Epidermal melanocyte (primary cell): ENCODE measurements around the gene ARRDC4.
"Not testable (repeated sequence)": the region's sequence is repeated elsewhere in the genome, so short reads cannot be mapped to it uniquely, and the experiment has no call there.

Experiments used
- DNase-seq: peaks from one replicate; pipeline ENCODE4 v3.0.0; 2011; ENCODE audit warnings: low spot score; ENCODE audit not compliant: insufficient read length

ARRDC4 gene

DNA sequence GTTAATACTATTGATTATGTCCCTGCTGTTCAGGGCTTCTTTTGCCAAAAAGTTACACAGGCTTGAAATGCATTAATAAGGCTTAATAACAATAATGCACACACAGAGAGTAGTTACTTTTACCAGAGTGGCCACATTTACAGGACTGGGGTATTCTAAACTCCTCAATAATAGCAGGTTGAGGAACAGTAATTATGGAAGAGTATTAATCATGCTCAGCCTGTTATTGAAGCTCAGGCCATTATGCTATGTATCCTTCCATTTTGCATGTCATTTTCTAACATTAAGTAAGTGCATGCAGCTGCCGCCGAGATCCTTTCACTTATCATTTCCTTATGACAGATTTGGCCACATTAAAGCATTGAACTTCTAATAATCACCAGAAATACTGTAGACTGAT is 5.7 kb downstream of the ARRDC4 start:
- DNase-seq = no peak

DNA sequence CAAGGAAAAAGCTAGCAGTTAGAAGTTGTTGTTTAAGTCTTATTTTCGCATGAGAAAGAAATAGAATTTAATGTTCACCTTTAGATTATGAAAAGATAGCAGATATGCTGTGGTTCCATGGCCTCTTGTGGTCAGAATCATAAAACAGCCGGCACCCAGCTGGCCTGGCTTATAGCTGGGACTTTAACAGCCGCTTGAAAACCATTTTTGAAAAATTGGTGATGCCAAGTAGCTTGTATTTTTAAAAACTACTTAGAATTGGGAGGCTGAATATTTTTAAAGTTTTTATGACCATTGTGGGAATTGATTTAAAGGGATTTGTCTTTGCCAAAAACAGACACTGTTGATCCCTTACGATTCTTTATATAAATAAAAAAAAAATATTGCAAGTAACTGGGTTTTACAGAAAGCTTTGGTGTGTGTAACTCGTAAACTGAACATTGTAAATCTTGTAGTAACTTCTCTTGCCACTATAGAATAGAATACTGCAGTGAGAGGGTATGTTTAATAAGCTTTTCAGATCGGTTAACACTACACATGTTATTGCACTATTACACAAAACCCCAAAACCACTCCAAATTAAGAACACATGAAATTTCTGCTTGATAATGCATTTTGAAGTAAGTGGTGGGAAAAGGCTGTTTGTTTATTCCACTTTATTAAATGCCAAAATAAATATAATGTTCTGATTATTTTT is 6.6 kb downstream of the ARRDC4 start:
- no peak for DNase-seq

DNA sequence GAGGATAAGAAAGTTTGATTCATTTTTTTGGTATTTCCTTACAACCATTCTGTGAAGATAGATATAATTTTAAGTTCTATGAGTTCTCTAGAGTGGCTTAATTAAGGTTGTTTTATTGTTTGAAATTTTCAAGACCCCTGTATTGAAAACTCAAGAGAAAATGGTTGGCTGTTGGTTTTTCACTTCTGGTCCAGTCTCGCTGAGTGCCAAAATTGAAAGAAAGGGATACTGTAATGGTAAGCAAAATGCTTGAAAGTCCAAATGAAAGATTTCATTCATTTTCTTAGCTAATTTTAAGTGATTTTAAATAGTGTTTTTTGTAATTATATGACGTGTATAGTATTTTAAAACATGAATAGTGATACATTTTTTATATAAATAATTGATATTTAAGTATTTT is 7.4 kb downstream of the ARRDC4 start:
- DNase-seq = no peak

DNA sequence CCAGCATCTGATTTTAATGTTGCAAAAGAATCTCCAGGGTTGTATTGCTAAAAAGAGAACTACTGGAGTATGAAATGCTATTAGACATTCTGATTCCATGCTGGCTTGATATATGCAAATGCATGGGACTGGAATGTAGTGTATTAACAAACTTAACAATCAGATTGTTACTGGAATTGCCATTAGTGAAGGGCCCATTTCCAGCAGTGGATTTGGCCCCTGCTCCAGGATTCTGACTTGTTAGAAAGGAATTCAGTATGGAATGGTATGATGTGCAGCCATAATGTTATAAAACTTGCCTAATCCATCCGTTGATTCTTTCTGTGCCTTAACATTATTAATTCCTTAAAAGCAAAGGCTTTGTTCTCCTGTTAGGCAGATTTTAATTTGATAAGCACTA is 7.9 kb downstream of the ARRDC4 start:
- DNase-seq = peak; percentile 24

DNA sequence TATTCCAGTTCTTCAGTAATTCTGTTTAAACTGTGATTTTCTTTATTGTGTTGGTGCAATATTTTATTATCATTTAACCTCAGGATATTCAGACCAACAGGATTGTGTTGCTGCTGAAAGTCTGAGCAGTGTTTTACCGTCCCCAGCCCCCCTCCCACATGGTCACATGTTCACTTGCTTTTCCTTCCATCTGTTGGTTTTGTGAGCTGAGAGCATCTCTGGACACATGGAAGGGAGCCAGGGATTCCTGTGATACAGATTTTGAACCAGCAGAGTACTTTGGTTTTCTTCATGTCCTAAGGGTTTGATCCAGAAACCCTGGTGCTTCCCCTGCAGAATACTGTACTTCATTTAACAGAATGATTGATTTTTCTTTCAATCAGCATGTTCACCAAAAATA is 11.9 kb downstream of the ARRDC4 start:
- DNase-seq = no peak

DNA sequence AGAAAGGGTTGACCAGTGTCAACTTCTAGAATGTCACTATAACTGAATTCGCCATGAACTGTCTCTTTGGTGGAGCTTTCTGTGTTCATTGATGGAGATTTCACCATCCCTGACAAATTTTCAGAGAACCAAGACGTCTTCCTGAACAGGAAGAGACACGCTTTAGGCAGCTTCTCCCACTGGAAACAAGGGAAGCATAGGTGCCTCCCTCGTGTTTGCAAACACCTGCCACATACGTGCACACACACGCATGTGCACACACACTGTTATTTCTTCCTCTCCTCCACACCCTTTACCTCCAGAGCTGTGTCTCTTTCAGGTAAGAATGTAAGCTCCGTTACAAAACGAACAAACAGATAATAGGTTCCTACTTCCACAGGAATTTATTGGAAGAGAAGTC is 15.6 kb downstream of the ARRDC4 start:
- no peak for DNase-seq

DNA sequence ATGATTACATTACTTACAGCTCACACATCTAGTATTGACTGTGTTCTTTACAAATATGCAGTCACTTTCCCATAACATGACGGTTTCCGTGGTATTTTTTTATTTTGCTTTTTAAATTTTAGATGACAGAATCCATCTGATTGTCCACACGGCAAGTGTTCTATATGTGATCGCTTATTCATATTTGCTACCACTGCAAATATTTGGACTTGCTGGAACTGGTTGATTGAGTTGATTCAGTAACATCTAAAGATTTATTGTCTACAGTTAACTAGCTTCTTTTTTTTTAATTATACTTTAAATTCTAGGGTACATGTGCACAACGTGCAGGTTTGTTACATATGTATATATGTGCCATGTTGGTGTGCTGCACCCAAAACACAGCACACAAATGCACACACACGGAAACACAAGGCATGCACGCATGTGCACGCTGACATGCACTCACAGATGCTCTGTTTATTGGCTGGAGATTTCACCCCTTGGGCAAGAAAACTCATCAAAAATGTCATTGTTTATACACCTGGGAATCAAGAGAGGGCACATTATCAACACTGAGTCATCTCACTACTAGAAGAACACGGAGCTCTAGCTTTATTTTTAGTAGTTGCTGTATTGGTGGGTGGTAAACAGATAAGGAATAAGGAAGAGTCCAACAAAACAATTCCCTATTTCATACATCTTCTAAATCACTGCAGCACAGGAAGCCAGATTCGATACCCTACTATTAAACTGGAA is 16.4 kb downstream of the ARRDC4 start:
- no peak for DNase-seq

DNA sequence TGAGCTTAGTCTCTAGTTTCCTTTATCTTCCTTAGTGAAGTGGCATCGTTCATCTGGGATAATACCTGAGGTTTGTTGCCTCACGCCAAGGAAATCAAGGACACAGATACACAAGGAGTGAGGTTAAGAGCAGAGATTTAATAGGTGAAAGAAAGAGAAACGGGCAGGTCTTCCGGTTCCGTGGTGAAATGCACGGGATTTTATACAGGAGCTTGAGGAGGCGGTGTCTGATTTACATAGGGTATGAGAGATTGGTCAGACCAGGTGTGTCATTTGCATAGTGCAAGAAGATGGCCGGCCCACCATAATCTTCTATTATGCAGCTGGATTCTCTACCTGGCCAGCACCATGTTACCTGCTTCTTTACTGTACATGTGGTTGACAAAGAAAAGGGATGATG is 17.2 kb downstream of the ARRDC4 start:
- DNase-seq = no peak

DNA sequence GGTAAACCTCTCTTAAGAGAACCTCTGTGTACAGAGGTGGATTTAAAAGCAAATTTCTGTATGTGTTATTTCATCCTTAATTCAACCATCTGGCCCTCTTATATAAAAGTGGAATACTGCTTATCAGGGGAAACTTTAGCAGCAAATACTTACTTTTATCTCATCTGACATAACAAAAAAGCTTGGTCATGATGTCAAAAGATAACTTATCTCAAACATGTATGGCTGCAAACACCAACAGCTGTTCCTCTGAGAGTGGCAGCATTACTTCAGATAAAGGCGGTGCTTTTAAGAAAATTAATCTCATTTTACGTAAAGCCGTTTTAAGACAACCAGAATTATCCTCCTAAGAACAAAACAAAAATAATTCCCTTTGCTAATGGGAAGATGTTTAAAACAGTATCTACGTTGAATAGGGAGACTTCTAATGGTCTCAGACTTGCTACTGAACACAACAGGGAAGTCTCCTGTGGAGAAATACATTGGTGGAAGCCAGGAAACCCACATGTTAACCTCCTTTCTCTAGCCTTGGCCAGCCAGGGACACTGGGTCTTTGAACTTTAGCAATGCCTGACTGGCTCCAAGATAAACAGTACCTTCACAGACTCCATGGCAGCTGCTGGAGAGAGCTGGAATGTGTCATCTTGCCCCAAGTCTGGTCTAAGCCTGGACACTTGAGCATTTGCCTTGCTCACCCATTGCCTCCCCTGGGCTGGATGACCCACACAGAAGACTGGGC is 18.1 kb downstream of the ARRDC4 start:
- DNase-seq = no peak

DNA sequence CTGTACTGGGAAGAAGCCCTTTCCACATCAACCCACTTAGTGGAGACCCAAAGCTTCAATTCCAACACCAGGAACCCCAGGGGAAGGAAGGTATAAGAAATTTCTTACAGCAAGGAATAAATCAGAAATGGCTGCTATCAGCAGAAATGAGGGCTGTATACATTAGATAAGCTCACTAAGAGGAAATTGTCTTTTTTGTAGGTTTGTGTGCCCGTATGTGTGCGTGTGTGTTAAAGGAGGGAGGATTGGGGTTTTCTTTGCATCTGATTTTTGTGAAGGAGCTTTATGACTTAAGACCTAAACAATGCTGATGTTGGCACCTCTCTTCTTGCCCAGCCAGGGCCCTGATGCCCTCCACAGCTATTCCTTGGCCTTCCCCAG is 18.6 kb downstream of the ARRDC4 start:
- no peak for DNase-seq

DNA sequence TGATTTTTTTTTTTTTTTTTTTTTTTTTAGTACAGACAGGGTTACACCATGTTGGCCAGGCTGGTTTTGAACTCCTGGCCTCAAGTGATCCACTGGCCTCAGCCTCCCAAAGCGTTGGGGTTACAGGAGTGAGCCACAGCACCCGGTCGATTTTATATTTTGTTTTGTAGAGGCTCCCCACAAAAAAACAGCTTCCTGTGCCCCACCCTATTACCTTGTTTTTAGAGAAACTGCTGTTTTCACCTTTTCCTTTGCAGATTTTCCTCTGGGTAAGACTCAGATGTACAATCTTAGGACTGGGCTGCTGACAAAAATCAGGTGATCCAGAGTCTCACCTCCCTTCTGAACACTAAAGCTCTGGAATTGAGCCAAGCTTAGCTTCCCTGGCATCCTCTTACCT is 20.6 kb downstream of the ARRDC4 start:
- no peak for DNase-seq

DNA sequence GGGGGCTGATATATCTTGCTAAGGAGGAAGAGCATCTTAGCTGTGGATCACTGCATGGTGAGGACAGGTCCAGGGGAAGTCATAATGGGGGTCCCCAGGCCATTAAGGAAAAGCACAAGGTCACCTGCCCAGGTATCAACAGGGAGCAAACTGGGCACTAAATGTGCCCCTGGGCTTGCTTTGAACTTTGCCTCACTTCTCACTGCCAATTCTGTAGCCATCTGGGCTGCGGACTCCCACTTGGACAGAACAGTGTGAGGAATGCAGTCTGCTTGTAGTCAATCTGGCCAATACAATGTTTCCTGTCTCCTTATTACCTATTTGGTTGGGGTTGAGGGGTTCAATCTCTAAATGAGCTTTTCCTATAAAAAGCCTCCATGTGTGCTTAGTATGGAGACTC is 21.3 kb downstream of the ARRDC4 start:
- no peak for DNase-seq

DNA sequence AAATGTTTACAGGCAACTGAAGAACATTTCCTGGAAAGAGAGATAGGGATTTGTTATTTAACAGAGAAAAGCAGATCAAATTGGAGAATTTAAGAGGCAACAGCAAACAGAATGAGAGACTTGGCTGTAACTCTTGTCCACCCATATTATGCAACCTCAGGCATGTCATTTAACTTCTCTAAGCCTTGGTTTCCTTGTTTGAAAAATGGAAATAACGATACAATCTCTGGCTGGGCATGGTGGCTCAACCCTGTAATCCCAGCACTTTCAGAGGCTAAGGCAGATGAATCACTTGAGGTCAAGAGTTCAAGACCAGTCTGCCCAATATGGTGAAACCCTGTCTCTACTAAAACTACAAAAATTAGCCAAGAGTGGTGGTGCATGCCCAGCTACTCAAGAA is 23.7 kb downstream of the ARRDC4 start:
- DNase-seq = no peak

DNA sequence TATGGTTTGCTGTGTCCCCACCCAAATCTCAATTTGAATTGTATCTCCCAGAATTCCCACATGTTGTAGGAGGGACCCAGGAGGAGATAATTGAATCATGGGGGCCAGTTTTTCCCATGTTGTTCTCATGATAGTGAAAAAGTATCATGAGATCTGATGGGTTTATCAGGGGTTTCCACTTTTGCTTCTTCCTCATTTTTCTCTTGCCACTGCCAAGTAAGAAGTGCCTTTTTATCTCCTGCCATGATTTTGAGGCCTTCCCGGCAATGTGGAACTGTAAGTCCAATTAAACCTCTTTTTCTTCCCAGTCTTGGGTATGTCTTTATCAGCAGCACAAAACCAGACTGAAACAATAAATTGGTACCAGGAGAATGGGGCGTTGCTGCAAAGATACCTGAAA is 25.5 kb downstream of the ARRDC4 start:
- DNase-seq = not testable (repeated sequence)

DNA sequence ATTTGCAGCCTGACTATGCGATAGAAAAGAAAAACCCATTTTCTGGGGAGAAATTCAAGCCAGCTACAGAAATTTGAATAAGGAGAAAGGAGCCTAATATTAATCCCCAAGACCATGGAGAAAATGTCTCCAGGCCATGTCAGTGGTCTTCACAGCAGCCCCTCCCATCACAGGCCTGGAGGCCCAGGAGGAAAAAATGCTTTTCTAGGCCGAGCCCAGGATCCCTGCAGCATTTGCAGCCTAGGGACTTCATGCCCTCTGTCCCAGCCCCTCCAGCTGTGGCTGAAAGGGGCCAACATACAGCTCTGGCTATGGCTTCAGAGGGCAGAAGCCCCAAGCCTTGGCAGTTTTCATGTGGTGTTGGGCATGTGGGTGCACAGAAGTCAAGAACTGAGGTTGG is 26.3 kb downstream of the ARRDC4 start:
- DNase-seq = no peak

DNA sequence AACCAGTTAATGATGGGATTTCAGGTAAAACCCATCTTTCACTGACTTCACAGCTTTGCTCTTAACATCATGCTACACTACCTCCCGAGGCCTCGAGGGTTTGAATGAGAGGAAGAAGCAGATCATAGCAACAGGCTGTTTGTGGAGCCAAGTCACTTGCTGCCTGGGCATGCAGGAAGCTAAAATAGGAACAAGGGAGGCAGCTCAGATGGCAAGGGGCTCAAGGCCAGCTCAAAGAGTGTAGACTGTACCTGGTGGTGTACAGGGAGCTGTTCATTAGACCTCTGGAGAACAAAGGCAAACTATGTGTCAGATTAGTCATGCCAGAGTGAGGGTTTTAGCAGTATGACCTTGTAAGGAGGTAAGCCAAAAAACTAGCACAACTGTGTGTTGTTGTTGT is 28.8 kb downstream of the ARRDC4 start:
- no peak for DNase-seq

DNA sequence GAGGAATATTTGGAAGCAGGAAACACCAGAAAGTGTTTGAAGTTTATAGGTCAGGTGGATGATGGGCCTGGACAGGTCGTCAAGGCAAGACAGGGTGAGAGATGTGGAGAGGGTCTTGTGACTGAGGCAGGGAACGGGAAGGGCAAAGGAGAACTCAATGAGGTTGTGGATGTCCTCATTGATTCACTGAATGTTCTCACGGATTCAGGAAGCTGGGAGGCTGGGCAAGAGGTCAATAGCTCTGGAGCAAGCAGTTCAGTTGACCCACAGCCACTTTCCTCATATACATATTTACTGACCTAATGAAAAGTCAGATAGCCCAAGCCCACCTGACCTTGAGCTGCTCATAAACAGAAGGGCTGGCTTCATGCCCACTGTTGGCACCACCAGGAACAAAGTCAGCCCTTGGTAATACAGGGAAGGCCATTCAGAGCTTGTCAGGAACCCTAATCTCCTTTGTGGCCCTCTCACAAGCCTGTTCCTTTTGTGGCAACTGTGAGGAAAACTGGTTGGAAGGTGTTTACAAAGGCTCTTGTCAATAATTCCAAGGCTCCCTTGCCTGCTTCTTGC is 31.6 kb downstream of the ARRDC4 start:
- no peak for DNase-seq

DNA sequence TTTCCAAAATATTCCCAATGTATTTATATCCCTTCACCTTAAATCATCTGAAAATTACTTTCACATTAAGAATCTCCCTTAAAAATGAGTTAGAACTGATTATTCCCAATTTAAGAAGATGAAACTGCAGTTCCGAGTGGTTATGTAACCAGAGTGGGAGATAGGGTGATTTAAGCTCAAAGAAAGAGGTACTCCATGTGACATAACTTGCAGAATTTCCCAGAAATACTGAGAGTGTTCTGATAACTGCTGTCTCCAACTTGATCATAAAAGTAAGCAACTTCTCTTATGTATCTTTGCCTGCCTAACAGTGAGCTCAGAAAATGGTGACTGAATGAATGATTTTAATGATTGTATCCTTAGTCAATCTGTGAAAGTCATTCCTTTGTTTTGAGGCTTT is 32.3 kb downstream of the ARRDC4 start:
- no peak for DNase-seq

DNA sequence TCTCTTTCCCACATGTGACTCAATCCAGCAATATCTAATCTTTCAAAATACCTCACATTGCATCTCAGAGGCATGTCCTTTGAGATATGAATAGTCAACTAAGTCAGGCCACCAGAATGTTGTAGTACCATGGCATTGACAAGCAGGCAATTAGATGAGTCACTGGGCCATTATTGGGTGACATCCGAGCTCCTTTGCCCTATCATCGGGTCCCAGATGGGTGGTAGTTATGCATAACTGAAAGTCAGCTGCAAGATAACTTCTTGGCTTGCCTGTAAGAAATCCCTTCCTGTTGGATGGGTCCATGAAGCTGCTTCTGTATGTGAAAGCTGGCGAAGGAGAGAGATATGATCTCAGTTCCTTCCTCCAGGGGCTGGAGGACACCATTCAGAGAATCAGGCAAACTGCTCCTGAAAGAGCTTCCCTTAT is 32.8 kb downstream of the ARRDC4 start:
- no peak for DNase-seq

DNA sequence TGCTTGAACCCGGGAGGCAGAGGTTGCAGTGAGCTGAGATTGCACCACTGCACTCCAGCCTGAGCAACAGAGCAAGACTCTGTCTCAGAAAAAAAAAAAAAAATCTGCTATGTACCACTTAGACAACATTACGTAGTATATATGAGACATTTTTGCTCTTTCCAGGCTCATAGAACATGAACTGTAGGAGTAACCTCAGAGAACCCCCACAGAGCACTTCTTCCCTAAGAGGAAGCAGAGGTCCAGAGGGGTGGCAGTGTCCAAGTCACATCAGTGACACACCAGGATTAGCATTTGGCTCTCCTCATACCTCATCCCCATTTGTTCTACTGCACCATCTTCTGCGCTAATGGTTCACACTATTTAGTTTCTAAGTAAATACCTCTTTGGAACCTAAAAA is 33.7 kb downstream of the ARRDC4 start:
- DNase-seq = no peak

DNA sequence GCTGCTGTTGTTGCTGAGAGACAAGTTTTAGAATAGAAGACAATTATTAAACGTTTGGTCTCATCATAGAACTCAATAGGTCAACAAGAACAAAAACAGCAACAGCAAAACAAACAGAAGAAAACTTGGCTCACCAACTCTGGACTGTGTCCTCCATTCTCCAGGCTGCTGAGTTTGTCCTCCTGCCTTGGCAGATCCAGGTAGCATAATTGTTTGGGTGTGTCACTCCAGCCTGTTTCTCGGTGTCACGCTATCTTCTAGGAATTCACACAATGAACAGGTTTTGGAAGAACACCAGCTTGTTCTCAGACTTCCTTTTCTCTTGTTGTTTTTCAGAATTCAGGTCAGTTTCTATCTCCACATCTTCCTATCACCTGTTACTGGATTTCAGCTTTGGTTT is 34.7 kb downstream of the ARRDC4 start:
- no peak for DNase-seq

DNA sequence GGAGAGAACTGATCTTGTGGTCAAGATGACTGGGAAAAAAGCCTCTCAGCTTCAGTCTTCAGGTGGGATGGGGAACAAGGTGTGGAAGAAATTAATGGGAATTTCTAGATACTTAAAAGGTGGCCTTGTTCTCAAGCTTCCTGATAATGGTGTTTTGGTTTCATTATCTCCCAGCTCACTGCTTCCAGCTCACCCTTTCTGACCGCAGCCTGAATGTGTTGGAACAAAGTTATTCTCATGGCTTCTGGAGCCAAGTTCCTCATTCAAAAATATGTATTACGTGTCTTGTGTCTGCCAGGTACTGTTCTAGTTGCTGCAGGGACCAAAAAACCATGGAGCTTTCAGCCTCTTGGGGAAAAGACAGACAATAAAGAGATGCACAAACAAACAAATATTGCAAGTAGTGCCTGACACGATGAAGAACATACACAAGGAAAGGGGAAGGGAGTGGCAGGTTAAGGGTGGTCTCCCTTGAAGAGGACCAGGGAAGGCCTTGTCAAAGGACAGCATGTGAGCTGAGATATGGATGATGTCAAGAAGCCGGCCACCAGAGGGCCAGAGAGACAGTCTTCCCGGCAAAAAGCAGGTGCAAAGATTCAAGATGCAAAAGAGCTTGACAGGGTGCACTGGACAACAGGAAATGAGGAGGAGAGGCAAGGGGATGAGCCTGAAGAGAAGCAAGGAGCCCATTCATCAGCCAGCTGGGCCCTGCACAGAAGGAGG is 35.5 kb downstream of the ARRDC4 start:
- no peak for DNase-seq
